Progenitor cell of endocrine pancreas (in vitro differentiated cells): Measurements from ENCODE around the gene FSTL5. TPM values are rescaled to one million over a fixed set of nuclear protein-coding genes. Genes with fewer than 3 reads are reported as not detected.

Experiments
- DNase-seq: peaks from one replicate; pipeline ENCODE4 v3.0.0; 2021; ENCODE audit warnings: low spot score; ENCODE audit not compliant: unreplicated experiment
- H3K27ac Mint-ChIP-seq: 2 replicates; pipeline ENCODE4 v1.8.0; 2021; ENCODE audit warnings: mild to moderate bottlenecking, moderate library complexity, mixed read lengths
- H3K27me3 Mint-ChIP-seq: 2 replicates; pipeline ENCODE4 v1.8.0; 2021; ENCODE audit warnings: mixed read lengths
- H3K36me3 Mint-ChIP-seq: 2 replicates; pipeline ENCODE4 v1.8.0; 2022; ENCODE audit warnings: mixed read lengths; ENCODE audit not compliant: insufficient read depth
- H3K4me1 Mint-ChIP-seq: 2 replicates; pipeline ENCODE4 v1.8.0; 2021; ENCODE audit warnings: low read depth, mixed read lengths
- H3K4me3 Mint-ChIP-seq: 2 replicates; pipeline ENCODE4 v1.8.0; 2021; ENCODE audit warnings: low read depth, mild to moderate bottlenecking, moderate library complexity, mixed read lengths
- H3K9me3 Mint-ChIP-seq: 2 replicates; pipeline ENCODE4 v1.8.0; 2021; ENCODE audit warnings: low read depth, mixed read lengths
- CTCF ChIP-seq: fragments of 200-600 bp; sonication (generic); IDR thresholded peaks from one replicate; pipeline ENCODE4 v1.5.0; 2021; ENCODE audit warnings: antibody characterized with exemption, mild to moderate bottlenecking; ENCODE audit not compliant: unreplicated experiment
- total RNA-seq: library from RNA; stranded (reverse); gene quantifications from 2 replicates; pipeline ENCODE4 v1.2.1, GENCODE V29; 2021

FSTL5 gene
- total RNA-seq, 1 donor from 2014 or later = 15.5 TPM

- H3K36me3 Mint-ChIP-seq = no peaks in the 10 kb centered on the region
- TF ChIP-seq CTCF = no peak
- no peaks in the 10 kb centered on the region for H3K9me3 Mint-ChIP-seq
- H3K4me3 Mint-ChIP-seq = peak overlapping the region; percentile 99
- DNase-seq = no peak
- H3K4me1 Mint-ChIP-seq = peaks cover 25% of the 10 kb centered on the region
- H3K27me3 Mint-ChIP-seq = no peaks in the 10 kb centered on the region
- no peak overlapping the region for H3K27ac Mint-ChIP-seq
Observed at GRCh38 chr4:162164906-162165510, 1.2 kb upstream of the FSTL5 start.

GRCh38 chr4:162162672-162163071 lies 1.1 kb downstream of the FSTL5 start:
- DNase-seq = no peak
- H3K9me3 Mint-ChIP-seq = no peaks in the 10 kb centered on the region
- H3K27ac Mint-ChIP-seq = no peak overlapping the region
- peaks cover 22% of the 10 kb centered on the region for H3K4me1 Mint-ChIP-seq
- peak overlapping the region; percentile 69 for H3K4me3 Mint-ChIP-seq
- no peak for TF ChIP-seq CTCF
- H3K36me3 Mint-ChIP-seq = no peaks in the 10 kb centered on the region
- H3K27me3 Mint-ChIP-seq = no peaks in the 10 kb centered on the region

- TF ChIP-seq CTCF = no peak
- no peaks in the 10 kb centered on the region for H3K9me3 Mint-ChIP-seq
- H3K4me3 Mint-ChIP-seq = no peak overlapping the region
- H3K4me1 Mint-ChIP-seq = peaks cover 2% of the 10 kb centered on the region
- H3K27ac Mint-ChIP-seq = no peak overlapping the region
- DNase-seq = no peak
- H3K27me3 Mint-ChIP-seq = no peaks in the 10 kb centered on the region
- H3K36me3 Mint-ChIP-seq = no peaks in the 10 kb centered on the region
Observed at GRCh38 chr4:162157241-162157640, 6.6 kb downstream of the FSTL5 start.

- H3K4me3 Mint-ChIP-seq = no peak overlapping the region
- H3K9me3 Mint-ChIP-seq = no peaks in the 10 kb centered on the region
- H3K27ac Mint-ChIP-seq = peak overlapping the region; percentile 16
- no peak for DNase-seq
- H3K36me3 Mint-ChIP-seq = no peaks in the 10 kb centered on the region
- H3K4me1 Mint-ChIP-seq = peaks cover 9% of the 10 kb centered on the region
- no peak for TF ChIP-seq CTCF
- no peaks in the 10 kb centered on the region for H3K27me3 Mint-ChIP-seq
Observed at GRCh38 chr4:162154862-162155540, 8.8 kb downstream of the FSTL5 start.

- no peak for TF ChIP-seq CTCF
- Mint-ChIP-seq H3K4me3 (peak overlapping the region; percentile 26), H3K4me1 (peaks cover 10% of the 10 kb centered on the region), H3K27ac (peak overlapping the region; percentile 91), H3K36me3 (no peaks in the 10 kb centered on the region), H3K27me3 (no peaks in the 10 kb centered on the region), H3K9me3 (no peaks in the 10 kb centered on the region)
- DNase-seq = no peak
Observed at GRCh38 chr4:162151850-162152249, 11.9 kb downstream of the FSTL5 start.
